C4-2B (cell line): ENCODE results near the gene PLA2G4B.
"Not testable (repeated sequence)": the region's sequence is repeated elsewhere in the genome, so short reads cannot be mapped to it uniquely, and the experiment has no call there.

Experiments
- H3K27ac ChIP-seq: fragments of 450-650 bp; 2 replicates; pipeline ENCODE4 v1.5.1; 2017
- ZFX ChIP-seq: fragments of 450-650 bp; IDR thresholded peaks from 2 replicates; pipeline ENCODE4 v1.6.1; 2017
- TF ChIP-seq, protein P1 (sequence below): fragments of 450-650 bp; conservative IDR thresholded peaks from 2 replicates; pipeline ENCODE4 v1.5.1; 2017; ENCODE audit warnings: mild to moderate bottlenecking

The PLA2G4B gene

DNA sequence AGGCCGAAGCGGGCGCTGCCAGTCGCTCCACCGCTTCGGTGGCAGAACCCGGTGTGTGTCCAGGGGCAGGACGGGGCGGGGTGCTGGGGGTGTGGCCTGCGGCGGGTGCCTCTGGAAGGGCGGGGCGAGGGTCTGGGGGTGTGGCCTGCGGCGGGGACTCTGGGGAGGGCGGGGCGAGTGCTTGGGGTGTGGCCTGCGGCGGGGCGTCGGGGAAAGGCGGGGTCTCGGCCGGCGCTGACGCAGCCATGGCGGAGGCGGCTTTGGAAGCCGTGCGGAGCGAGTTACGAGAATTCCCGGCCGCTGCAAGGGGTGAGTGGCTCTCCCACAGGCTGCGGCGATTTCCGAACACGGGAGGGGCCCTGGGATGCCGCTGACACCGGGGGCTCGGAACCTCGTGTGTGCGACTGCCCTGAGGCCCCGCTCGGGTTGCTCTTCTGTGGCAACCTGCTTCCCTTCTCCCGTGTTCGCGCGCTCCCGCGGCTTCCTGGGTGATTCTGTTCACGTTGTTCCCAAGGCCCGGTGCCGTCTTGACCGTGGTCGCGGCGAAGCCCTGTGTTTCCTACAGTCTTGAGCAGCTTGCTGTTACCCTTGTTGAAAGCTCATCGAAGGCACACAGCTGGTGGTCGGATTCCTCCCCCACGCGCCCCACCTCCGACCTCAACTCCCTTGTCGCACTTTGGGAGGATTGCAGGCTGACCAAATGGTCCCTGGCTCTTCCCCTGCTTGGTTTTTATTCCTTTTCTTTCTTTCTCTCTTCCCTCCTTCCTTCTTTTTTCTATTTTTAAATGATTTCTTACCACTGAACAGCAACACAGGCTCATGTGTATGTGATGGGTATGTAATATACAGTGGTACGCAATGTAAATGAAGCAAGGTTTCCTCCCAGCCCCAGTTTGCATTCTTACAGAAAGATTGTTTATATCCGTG, 10.5 kb upstream of the PLA2G4B start, which contains the start of gene JMJD7:
JMJD7 (plus strand) TSS at position 213 of the 927 bp plus-strand sequence; CDS start at position 246, 33 bp downstream.
- TF ChIP-seq, protein P1, sequence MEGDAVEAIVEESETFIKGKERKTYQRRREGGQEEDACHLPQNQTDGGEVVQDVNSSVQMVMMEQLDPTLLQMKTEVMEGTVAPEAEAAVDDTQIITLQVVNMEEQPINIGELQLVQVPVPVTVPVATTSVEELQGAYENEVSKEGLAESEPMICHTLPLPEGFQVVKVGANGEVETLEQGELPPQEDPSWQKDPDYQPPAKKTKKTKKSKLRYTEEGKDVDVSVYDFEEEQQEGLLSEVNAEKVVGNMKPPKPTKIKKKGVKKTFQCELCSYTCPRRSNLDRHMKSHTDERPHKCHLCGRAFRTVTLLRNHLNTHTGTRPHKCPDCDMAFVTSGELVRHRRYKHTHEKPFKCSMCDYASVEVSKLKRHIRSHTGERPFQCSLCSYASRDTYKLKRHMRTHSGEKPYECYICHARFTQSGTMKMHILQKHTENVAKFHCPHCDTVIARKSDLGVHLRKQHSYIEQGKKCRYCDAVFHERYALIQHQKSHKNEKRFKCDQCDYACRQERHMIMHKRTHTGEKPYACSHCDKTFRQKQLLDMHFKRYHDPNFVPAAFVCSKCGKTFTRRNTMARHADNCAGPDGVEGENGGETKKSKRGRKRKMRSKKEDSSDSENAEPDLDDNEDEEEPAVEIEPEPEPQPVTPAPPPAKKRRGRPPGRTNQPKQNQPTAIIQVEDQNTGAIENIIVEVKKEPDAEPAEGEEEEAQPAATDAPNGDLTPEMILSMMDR, result no peak
- no peak for TF ChIP-seq ZFX
- peak within 1 kb of the TSS; percentile 78 for H3K27ac ChIP-seq

DNA sequence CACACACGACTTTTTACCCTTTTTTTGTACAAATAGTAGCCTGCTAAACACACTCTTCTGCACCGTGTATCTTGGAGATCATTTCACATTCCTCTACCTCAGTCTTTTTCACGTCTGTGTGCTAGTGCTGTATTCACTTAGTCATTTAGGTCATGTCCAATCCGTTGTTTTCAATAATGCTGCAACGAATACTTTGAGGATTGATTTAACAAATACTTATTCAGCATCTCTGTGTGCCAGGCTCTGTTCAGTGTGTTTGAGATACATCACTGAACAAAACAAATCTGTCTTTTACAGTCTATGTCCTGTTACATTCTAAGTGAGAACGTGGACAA, 9.9 kb upstream of the PLA2G4B start:
- no peak overlapping the region; the same call in 1 of the 2 replicates for H3K27ac ChIP-seq
- TF ChIP-seq, protein P1, result no peak
- no peak for TF ChIP-seq ZFX

- H3K27ac ChIP-seq, result no peak overlapping the region
- no peak for TF ChIP-seq ZFX
These were observed 8.5 kb upstream of the PLA2G4B start for GRCh38 chr15:41829959-41830646.

DNA sequence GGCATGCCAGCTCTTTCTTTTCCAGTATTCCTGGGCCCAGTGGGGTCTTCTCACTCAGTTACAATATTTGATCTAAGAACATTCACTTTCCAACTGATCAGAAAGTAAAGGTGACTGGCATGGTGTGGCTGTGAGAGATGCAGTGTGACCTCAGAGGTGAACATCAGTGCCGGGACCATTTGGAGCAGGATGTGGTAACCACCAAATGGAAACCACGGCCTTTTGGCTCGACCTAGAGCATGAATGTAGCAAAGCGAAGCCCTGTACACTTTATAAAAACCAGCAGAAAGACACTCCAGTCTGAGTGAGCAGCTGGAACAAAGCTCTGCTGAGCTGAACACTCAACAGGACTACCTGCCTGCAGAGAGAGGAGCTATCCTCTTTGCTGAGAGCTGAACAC, 7.4 kb upstream of the PLA2G4B start:
- H3K27ac ChIP-seq, result not testable (repeated sequence)

DNA sequence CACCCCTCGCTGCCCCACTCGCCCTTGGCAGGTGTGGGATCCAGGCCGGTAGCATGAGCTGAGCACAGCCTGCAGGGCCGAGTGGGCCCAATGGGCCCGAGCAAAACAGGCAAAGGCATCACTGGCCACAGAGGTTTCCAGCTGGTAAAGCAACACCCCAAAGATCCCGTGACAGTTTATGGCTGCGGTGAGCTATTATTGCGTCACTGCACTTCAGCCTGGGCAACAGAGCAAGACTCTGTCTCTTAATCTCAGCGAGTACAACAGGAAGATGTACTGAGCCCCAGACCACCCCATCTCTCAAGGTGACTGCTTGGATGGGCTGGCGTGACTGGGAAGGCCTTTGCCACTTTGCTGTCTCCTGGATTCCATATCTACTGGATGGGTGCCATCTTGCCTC, 6.4 kb upstream of the PLA2G4B start:
- no peak for TF ChIP-seq ZFX
- TF ChIP-seq, protein P1, result no peak
- no peak overlapping the region for H3K27ac ChIP-seq

GRCh38 chr15:41832875-41833274, 5.8 kb upstream of the PLA2G4B start:
- H3K27ac ChIP-seq, result no peak overlapping the region
- TF ChIP-seq, protein P1, result no peak
- no peak for TF ChIP-seq ZFX

- TF ChIP-seq ZFX, result no peak
- TF ChIP-seq, protein P1, result no peak
- no peak overlapping the region for H3K27ac ChIP-seq
These were observed 4.6 kb upstream of the PLA2G4B start for GRCh38 chr15:41834096-41834495.

DNA sequence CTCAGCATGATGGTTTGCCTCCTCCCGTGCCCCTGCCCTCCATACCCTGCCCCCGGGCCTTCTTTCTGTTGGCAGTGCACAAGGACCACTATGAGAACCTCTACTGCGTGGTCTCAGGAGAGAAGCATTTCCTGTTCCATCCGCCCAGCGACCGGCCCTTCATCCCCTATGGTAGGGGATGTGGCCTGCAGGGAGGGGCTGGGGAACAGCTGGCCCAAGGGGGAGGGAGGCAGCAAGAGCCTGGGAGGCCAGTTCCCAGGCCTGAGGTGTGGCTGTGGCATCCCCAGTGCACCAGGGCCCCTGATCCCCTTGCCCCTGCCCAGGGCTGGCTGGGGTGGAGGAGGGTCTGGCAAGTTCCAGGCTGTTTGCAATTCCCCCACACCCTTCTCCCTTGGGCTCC, 2.6 kb upstream of the PLA2G4B start:
- H3K27ac ChIP-seq, result no peak overlapping the region
- no peak for TF ChIP-seq ZFX
- TF ChIP-seq, protein P1, result no peak
